Stomach (tissue), 19 donors: Measurements from ENCODE around the gene SIRT2. TPM values are rescaled to one million over a fixed set of nuclear protein-coding genes. Genes with fewer than 3 reads are reported as not detected.
A peak's percentile ranks its signal among the peaks of the same experiment; 100 is the strongest.

Experiments
- DNase-seq, 2 donors: peaks; one replicate each; pipeline versions ENCODE4 v3.0.0 to v3.0.0-alpha.2; 2013 to 2019
- H3K27ac ChIP-seq, 5 donors: fragments of 200-600 bp in 4 of 5; sonication (generic) in 4 of 5; one replicate each; pipeline ENCODE4 v1.5.1; 2013 to 2019; ENCODE audit warnings: mild to moderate bottlenecking in 1 of 5, moderate library complexity in 1 of 5
- H3K27me3 ChIP-seq, 3 donors: fragments of 200-600 bp; sonication (generic); one replicate each; pipeline ENCODE4 v1.5.1; 2017 to 2019; ENCODE audit warnings: mixed run types in 1 of 3
- H3K36me3 ChIP-seq, 4 donors: fragments of 200-600 bp; sonication (generic); 1 replicate in 3 of 4; 2 replicates in 1 of 4; pipeline ENCODE4 v1.5.1; 2016 to 2019
- H3K4me1 ChIP-seq, 4 donors: fragments of 200-600 bp; sonication (generic); one replicate each; pipeline ENCODE4 v1.5.1; 2016 to 2019
- H3K4me3 ChIP-seq, 4 donors: fragments of 200-600 bp; sonication (generic) in 3 of 4; one replicate each; pipeline ENCODE4 v1.5.1; 2016 to 2019; ENCODE audit warnings: mild to moderate bottlenecking in 1 of 4
- H3K9me3 ChIP-seq, 4 donors: fragments of 200-600 bp; sonication (generic); one replicate each; pipeline ENCODE4 v1.5.1; 2016 to 2019
- CTCF ChIP-seq, 7 experiments: fragments of 450-650 bp in 4 of 7; fragments of 200-600 bp in 3 of 7; sonication (generic) in 3 of 7; IDR thresholded peaks; one replicate each; pipeline ENCODE4 v1.5.1; 2016 to 2019; ENCODE audit warnings: antibody characterized with exemption in 7 of 7, control low read depth in 2 of 7, mild to moderate bottlenecking in 1 of 7
- EP300 ChIP-seq: sonication (generic); formaldehyde crosslinking; IDR thresholded peaks from one replicate; pipeline ENCODE4 v1.6.1; 2017; ENCODE audit warnings: antibody characterized with exemption
- POLR2A ChIP-seq, 4 donors: fragments of 450-650 bp; IDR thresholded peaks; one replicate each; pipeline ENCODE4 v1.6.1; 2016; ENCODE audit warnings: antibody characterized with exemption in 4 of 4, control low read depth in 2 of 4, mild to moderate bottlenecking in 1 of 4, moderate library complexity in 1 of 4
- POLR2AphosphoS5 ChIP-seq, 3 donors: sonication (generic); formaldehyde crosslinking; IDR thresholded peaks; one replicate each; pipeline ENCODE4 v1.6.1; 2016; ENCODE audit warnings: antibody characterized with exemption in 3 of 3
- WGBS, 5 donors: extraction: QIAGEN DNeasy Blood & Tissue Kit in 3 of 5; methylation state at CpG; one replicate each; pipeline versions ENCODE4 v1.1.5 to v1.1.7; 2013 to 2018; 5-methylcytosine and 5-hydroxymethylcytosine counted together
- intact Hi-C: fragments of 100-400 bp; cut with DNase I; formaldehyde crosslinking; loops from one replicate; pipeline ENCODE4 v1.15.1; 2023; ENCODE audit warnings: low total_unique reads
- long read RNA-seq, 10 donors: transcript quantifications; one replicate each; lab custom pipeline, GENCODE V29; 2026
- polyA plus RNA-seq, 3 donors: library from polyadenylated mRNA; stranded (reverse); fragments of 200-250 nt; gene quantifications; one replicate each; pipeline ENCODE4 v1.2.3, GENCODE V29; 2013
- total RNA-seq, 5 donors: library from RNA; depleted of rRNA; stranded (reverse); fragments of >200 nt; gene quantifications; one replicate each; pipeline versions ENCODE4 v1.1.0 to v1.2.3, GENCODE V29; 2014 to 2016
- donor health status: healthy with polysubstance abuse.
- donor health status: Bipolar disorder and iron deficiency.
- donor health status: healthy.

The SIRT2 gene
- 100 to 1,000 TPM in 1 of 5 donors, 10 to 100 TPM in 4; 21.1 to 764 (median 32.9) TPM for total RNA-seq
- 10 to 100 TPM; 31.6 to 46.6 (median 35.7) TPM for polyA plus RNA-seq
- long read RNA-seq, donor 1, partial matches to known transcripts, result 0 of 2 reads
- long read RNA-seq, donor 1, other reads (novel, unspliced or antisense), result 0 of 2 reads
- long read RNA-seq, donor 2, transcript SIRT2-204 (15 exons, 2,062 nt), result major isoform, 7 of 7 reads
- long read RNA-seq, donor 2, partial matches to known transcripts, result 0 of 7 reads
- long read RNA-seq, donor 2, other reads (novel, unspliced or antisense), result 0 of 7 reads
- long read RNA-seq, donor 3, partial matches to known transcripts, result 0 of 6 reads
- long read RNA-seq, donor 3, other reads (novel, unspliced or antisense), result 0 of 6 reads
- long read RNA-seq, donor 4, result 0 reads
- long read RNA-seq, donor 5, partial matches to known transcripts, result 0 of 5 reads
- long read RNA-seq, donor 5, other reads (novel, unspliced or antisense), result 0 of 5 reads
- long read RNA-seq, donor 6, transcript SIRT2-204 (15 exons, 2,062 nt), result major isoform, 15 of 20 reads
- long read RNA-seq, donor 6, partial matches to known transcripts, result 0 of 20 reads
- long read RNA-seq, donor 6, other reads (novel, unspliced or antisense), result 0 of 20 reads
- long read RNA-seq, donor 7, partial matches to known transcripts, result 0 of 5 reads
- long read RNA-seq, donor 7, other reads (novel, unspliced or antisense), result 0 of 5 reads
- long read RNA-seq, donor 8, partial matches to known transcripts, result 0 of 2 reads
- long read RNA-seq, donor 8, other reads (novel, unspliced or antisense), result 0 of 2 reads
- long read RNA-seq, donor 9, partial matches to known transcripts, result 0 of 4 reads
- long read RNA-seq, donor 9, other reads (novel, unspliced or antisense), result 0 of 4 reads
- long read RNA-seq, donor 10, partial matches to known transcripts, result 0 of 2 reads
- long read RNA-seq, donor 10, other reads (novel, unspliced or antisense), result 0 of 2 reads

- H3K9me3 ChIP-seq, result no peaks in the 10 kb centered on the region
- TF ChIP-seq EP300 (peak; percentile 29), CTCF (IDR thresholded peaks at IDR 0.05) (no peak), POLR2A (IDR thresholded peaks at IDR 0.05) (peak in 2 of 4 donors; percentile 70 to 86), POLR2AphosphoS5 (IDR thresholded peaks at IDR 0.05) (peak; percentile 74 to 96 (median 92))
- WGBS, 5 donors, result 0% methylated on average over 45 to 64 of the region's 64 CpGs
- H3K4me3 ChIP-seq, result peak within 1 kb of the TSS; percentile 64 to 96 (median 74)
- no peaks in the 10 kb centered on the region for H3K27me3 ChIP-seq
- peak within 1 kb of the TSS; percentile 93 to 99 (median 96) for H3K27ac ChIP-seq
- H3K4me1 ChIP-seq, result peaks cover 20 to 64% (median 37%) of the 10 kb centered on the region in 4 donors
- H3K36me3 ChIP-seq, result peaks cover 1 to 11% (median 4%) of the 10 kb centered on the region in 4 donors
- intact Hi-C loops, result no loop called here
- DNase-seq, result peak; percentile 100
These were observed at the start of gene SIRT2, which contains the start of gene NFKBIB for GRCh38 chr19:38899447-38900201. TSS of gene SIRT2 (minus strand) at chr19:38899618. CDS start at chr19:38899521, 97 bp downstream. TSS of gene NFKBIB (plus strand) at chr19:38899969. CDS start at chr19:38900033, 64 bp downstream.

GRCh38 chr19:38946229-38947010, 47.0 kb upstream of the SIRT2 start:
- Histone ChIP-seq H3K4me3 (no peak overlapping the region), H3K4me1 (peaks cover 8 to 15% (median 15%) of the 10 kb centered on the region in 4 donors), H3K36me3 (peaks cover 0 to 39% (median 17%) of the 10 kb centered on the region in 4 donors), H3K9me3 (no peaks in the 10 kb centered on the region), H3K27ac (no peak overlapping the region), H3K27me3 (peaks cover 0 to 12% (median 7%) of the 10 kb centered on the region in 3 donors)
- DNase-seq, result no peak
- intact Hi-C loops, result no loop called here
- WGBS, 5 donors, result 75 to 88% (median 87%) methylated on average over 10 to 11 of the region's 11 CpGs
- TF ChIP-seq POLR2AphosphoS5 (IDR thresholded peaks at IDR 0.05), result no peak
- no peak for TF ChIP-seq POLR2A (IDR thresholded peaks at IDR 0.05)
- no peak for TF ChIP-seq CTCF (IDR thresholded peaks at IDR 0.05)
- no peak for TF ChIP-seq EP300

- Histone ChIP-seq H3K4me1 (peaks cover 8 to 15% (median 13%) of the 10 kb centered on the region in 4 donors), H3K27me3 (peaks cover 0 to 12% (median 7%) of the 10 kb centered on the region in 3 donors), H3K36me3 (peaks cover 0 to 39% (median 17%) of the 10 kb centered on the region in 4 donors), H3K27ac (no peak overlapping the region), H3K9me3 (no peaks in the 10 kb centered on the region), H3K4me3 (no peak overlapping the region)
- WGBS, 5 donors, result 79 to 95% (median 89%) methylated on average over 3 of the region's 3 CpGs
- intact Hi-C loops, result no loop called here
- DNase-seq, result no peak
- TF ChIP-seq POLR2AphosphoS5 (IDR thresholded peaks at IDR 0.05) (no peak), CTCF (IDR thresholded peaks at IDR 0.05) (no peak), POLR2A (IDR thresholded peaks at IDR 0.05) (no peak), EP300 (no peak)
These were observed 46.3 kb upstream of the SIRT2 start for GRCh38 chr19:38945562-38946228.
